ENCODE measurements around the gene VWCE. TPM values are rescaled to one million over a fixed set of nuclear protein-coding genes. Genes with fewer than 3 reads are reported as not detected.
"Not testable (repeated sequence)": the region's sequence is repeated elsewhere in the genome, so short reads cannot be mapped to it uniquely, and the experiment has no call there.

The VWCE gene
- total RNA-seq, 1 donor from 2014 or later, result 5.1 TPM

DNA sequence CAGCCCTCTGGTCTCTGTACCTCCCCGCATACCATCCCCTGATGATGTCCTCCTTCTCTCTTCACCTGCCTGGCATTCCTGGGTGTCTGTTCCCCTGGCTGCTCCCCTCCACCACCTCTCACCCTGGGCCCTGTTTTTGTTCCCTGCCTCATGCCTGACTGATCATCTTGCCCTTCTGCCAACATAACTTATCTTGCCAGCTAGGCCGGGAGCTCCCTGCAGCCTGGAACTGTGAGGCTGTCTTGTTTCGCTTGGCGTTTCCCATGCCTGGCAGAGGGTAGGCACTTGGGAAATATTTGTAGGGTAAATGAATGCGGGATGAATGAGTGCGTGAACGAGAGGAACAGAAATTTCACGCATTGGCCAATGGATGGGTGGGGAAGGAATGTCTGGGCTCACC is 45.9 kb downstream of the VWCE start:
- not testable (repeated sequence) for H3K36me3 Mint-ChIP-seq

GRCh38 chr11:61248071-61248470 is 47.0 kb downstream of the VWCE start:
- H3K36me3 ChIP-seq; H3K9me3 ChIP-seq (ENCODE audit: low read depth); H3K27me3 ChIP-seq; H2AFZ ChIP-seq (replicated peaks); H3K79me2 ChIP-seq (ENCODE audit: low read depth); H3K9me3 Mint-ChIP-seq; H3K27ac Mint-ChIP-seq; H3K4me3 Mint-ChIP-seq; DNase-seq (ENCODE audit: low spot score); H3F3A ChIP-seq (ENCODE audit: low read depth); H3K27me3 Mint-ChIP-seq (ENCODE audit: insufficient read depth, low read depth); H3K9ac ChIP-seq; H3K4me2 ChIP-seq; H4K20me1 ChIP-seq (ENCODE audit: low read depth); H3K4me3 ChIP-seq; H3K36me3 Mint-ChIP-seq; H3K27ac ChIP-seq; H3K4me1 ChIP-seq: not testable (repeated sequence)
- peaks cover 17% of the 10 kb centered on the region for H3K4me1 Mint-ChIP-seq

More for the DNA sequence above, 45.9 kb downstream of the VWCE start:
- H3K4me3 ChIP-seq; H3F3A ChIP-seq (ENCODE audit: low read depth); H3K4me3 Mint-ChIP-seq; H3K27me3 Mint-ChIP-seq (ENCODE audit: insufficient read depth, low read depth); H3K27ac ChIP-seq; H4K20me1 ChIP-seq (ENCODE audit: low read depth); DNase-seq (ENCODE audit: low spot score); H3K9me3 Mint-ChIP-seq; H3K27me3 ChIP-seq; H2AFZ ChIP-seq (replicated peaks); H3K36me3 ChIP-seq; H3K9me3 ChIP-seq (ENCODE audit: low read depth); H3K4me1 ChIP-seq; H3K9ac ChIP-seq; H3K79me2 ChIP-seq (ENCODE audit: low read depth); H3K4me2 ChIP-seq: not testable (repeated sequence)
- H3K4me1 Mint-ChIP-seq, result peaks cover 17% of the 10 kb centered on the region
- peak overlapping the region; percentile 43 for H3K27ac Mint-ChIP-seq

DNA sequence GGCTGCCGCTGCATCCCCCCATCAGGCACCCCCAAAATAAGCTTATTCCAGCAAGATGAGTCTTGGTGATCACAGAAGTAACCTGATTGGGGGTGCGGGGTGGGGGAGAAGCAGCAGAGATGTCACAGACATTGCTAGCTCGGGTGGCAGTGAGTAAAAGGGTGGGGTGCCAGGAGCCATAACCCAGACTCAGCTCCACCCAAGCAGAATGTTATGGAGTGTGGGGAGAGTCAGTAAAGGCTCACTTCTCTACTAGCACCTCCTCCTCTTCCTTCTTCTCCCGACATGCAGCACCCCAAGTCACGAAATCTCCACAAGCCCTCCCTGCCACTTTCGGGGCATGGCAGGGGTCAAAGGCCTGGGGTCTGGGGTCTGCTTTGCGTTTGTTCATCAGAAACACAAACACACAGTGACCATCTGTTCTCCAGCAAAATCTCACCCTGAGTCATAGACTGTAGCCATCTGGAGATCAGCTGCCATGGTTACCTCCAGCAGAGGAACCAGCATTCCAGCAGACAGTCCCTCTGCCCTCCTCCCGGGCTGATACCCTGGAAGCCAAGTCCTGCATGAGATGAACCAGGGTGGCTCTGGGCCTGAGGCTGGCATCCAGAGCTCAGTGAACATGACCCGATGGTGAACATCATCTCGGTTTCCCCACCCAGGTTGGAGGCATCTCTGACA is 49.7 kb downstream of the VWCE start:
- H3K27ac Mint-ChIP-seq; H3K27ac ChIP-seq; H3K4me2 ChIP-seq; H3K79me2 ChIP-seq (ENCODE audit: low read depth); H3K4me3 Mint-ChIP-seq; H3K4me1 Mint-ChIP-seq; H3K36me3 ChIP-seq; H3K27me3 ChIP-seq; H3K9me3 ChIP-seq (ENCODE audit: low read depth); H3K4me1 ChIP-seq; H2AFZ ChIP-seq (replicated peaks); H3K9me3 Mint-ChIP-seq; H3K9ac ChIP-seq; H3F3A ChIP-seq (ENCODE audit: low read depth); H3K4me3 ChIP-seq; DNase-seq (ENCODE audit: low spot score); H3K27me3 Mint-ChIP-seq (ENCODE audit: insufficient read depth, low read depth); H4K20me1 ChIP-seq (ENCODE audit: low read depth); H3K36me3 Mint-ChIP-seq: not testable (repeated sequence)

DNA sequence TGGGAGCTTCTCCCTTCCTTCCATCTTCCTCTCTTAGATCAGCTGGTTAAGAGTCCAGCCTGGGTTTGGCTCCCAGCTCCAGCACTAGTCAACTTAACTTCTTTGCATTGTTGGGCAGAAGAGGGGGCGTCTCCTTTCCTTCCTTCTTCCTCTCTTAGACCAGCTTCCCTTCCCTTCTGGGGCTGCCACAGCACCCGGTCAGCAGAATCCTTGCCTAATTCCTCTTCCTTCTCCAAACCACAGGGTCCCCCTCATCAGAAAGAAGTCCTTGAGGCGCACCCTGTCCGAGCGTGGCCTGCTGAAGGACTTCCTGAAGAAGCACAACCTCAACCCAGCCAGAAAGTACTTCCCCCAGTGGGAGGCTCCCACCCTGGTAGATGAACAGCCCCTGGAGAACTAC is 53.6 kb downstream of the VWCE start:
- H3K4me3 Mint-ChIP-seq; DNase-seq (ENCODE audit: low spot score); H3K36me3 Mint-ChIP-seq; H4K20me1 ChIP-seq (ENCODE audit: low read depth); H3K79me2 ChIP-seq (ENCODE audit: low read depth); H3K4me1 Mint-ChIP-seq; H2AFZ ChIP-seq (replicated peaks); H3K27me3 Mint-ChIP-seq (ENCODE audit: insufficient read depth, low read depth); H3K4me2 ChIP-seq; H3F3A ChIP-seq (ENCODE audit: low read depth); H3K27ac Mint-ChIP-seq; H3K9me3 Mint-ChIP-seq; H3K27me3 ChIP-seq; H3K4me3 ChIP-seq; H3K27ac ChIP-seq; H3K9me3 ChIP-seq (ENCODE audit: low read depth); H3K36me3 ChIP-seq; H3K4me1 ChIP-seq; H3K9ac ChIP-seq: not testable (repeated sequence)

DNA sequence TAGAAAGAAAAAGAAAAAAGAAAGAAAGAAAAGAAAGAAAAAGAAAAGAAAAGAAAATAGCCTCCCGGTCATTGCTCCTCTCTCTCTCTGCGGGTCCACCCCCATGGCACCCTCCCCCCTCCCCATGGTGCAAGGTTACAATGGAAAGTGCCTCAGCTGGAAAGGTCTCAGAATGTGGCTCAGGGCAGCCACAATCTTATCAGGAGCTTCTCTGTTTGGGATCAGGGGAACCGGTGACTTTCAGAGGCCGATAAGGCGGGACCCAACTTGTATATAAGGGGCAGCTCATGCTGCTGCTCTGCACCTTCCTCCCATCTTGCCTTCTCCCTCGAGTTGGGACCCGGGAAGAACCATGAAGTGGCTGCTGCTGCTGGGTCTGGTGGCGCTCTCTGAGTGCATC is 54.2 kb downstream of the VWCE start, which contains the start of gene PGA5:
TSS of gene PGA5 (plus strand) at position 301 of the 400 bp plus-strand sequence. CDS start at position 353, 52 bp downstream.
- H3K4me1 Mint-ChIP-seq; DNase-seq (ENCODE audit: low spot score); H3K27me3 ChIP-seq; H3K27ac Mint-ChIP-seq; H3K27ac ChIP-seq; H3K36me3 ChIP-seq; H3K79me2 ChIP-seq (ENCODE audit: low read depth); H2AFZ ChIP-seq (replicated peaks); H3F3A ChIP-seq (ENCODE audit: low read depth); H3K4me3 Mint-ChIP-seq; H3K4me2 ChIP-seq; H3K9me3 Mint-ChIP-seq; H3K36me3 Mint-ChIP-seq; H3K4me3 ChIP-seq; H3K9ac ChIP-seq; H3K27me3 Mint-ChIP-seq (ENCODE audit: insufficient read depth, low read depth); H3K4me1 ChIP-seq; H3K9me3 ChIP-seq (ENCODE audit: low read depth); H4K20me1 ChIP-seq (ENCODE audit: low read depth): not testable (repeated sequence)

DNA sequence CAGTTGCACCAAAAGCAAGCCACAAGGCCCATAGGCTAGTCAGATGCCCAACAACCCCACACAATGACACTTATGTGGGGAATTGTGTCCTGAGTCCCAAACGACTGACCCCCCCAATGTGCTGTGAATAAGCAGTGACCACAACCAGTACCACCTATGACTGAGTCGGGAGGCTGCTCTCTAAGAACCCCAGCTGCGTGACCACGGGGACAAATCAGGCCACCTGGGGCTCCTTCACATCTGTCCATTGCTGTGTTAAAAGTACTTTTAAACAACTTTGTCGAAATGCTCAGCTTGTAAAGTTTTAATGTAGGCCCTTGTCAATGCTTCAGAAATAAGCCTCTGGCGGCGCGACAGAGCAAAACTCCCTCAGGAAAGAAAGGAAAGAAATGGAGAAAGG is 54.8 kb downstream of the VWCE start:
- H3K36me3 ChIP-seq; H3K4me1 ChIP-seq; H3K4me1 Mint-ChIP-seq; H3K4me2 ChIP-seq; H4K20me1 ChIP-seq (ENCODE audit: low read depth); H3K4me3 Mint-ChIP-seq; H3K9ac ChIP-seq; H3K27me3 ChIP-seq; H3F3A ChIP-seq (ENCODE audit: low read depth); H3K4me3 ChIP-seq; H3K9me3 Mint-ChIP-seq; H3K27ac ChIP-seq; H3K27ac Mint-ChIP-seq; H3K9me3 ChIP-seq (ENCODE audit: low read depth); H3K36me3 Mint-ChIP-seq; H3K79me2 ChIP-seq (ENCODE audit: low read depth); H2AFZ ChIP-seq (replicated peaks); H3K27me3 Mint-ChIP-seq (ENCODE audit: insufficient read depth, low read depth); DNase-seq (ENCODE audit: low spot score): not testable (repeated sequence)

GRCh38 chr11:61237130-61237529 is 58.0 kb downstream of the VWCE start:
- H3K27ac ChIP-seq; H3K4me3 ChIP-seq; DNase-seq (ENCODE audit: low spot score); H3K4me3 Mint-ChIP-seq; H3K36me3 ChIP-seq; H3K79me2 ChIP-seq (ENCODE audit: low read depth); H3K27me3 ChIP-seq; H2AFZ ChIP-seq (replicated peaks); H3F3A ChIP-seq (ENCODE audit: low read depth); H3K4me2 ChIP-seq; H3K27ac Mint-ChIP-seq; H3K4me1 Mint-ChIP-seq; H4K20me1 ChIP-seq (ENCODE audit: low read depth); H3K36me3 Mint-ChIP-seq; H3K27me3 Mint-ChIP-seq (ENCODE audit: insufficient read depth, low read depth); H3K9ac ChIP-seq; H3K4me1 ChIP-seq; H3K9me3 Mint-ChIP-seq; H3K9me3 ChIP-seq (ENCODE audit: low read depth): not testable (repeated sequence)

DNA sequence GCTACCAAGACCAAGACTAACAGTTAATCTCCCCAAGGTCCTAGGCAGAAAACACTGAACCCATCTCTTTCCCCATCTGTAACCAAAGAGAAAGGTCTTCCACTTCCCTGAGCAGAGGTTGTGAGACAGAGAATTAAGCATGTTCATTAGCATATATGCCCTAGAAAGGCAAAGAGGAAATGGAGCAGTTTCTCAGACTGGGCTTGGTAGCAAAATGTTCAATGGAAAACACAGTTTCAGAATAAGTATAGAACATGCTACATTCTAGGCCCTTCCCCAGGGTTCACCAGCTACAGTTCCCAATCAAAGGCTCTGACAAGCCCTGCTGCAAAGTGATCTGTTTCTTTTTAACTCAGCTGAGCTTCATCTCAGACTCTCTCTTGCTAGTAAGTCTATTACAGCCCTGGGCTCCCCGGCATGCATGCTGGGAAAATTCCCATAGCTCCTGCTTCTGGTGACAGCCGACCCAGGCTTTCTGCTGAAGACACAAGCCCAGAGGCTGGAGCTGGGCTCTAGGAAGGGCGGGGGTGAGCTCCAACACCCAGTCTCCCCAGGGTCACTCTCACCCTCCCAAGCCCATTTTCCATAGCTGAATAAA is 62.5 kb downstream of the VWCE start:
- H3K36me3 ChIP-seq; H3K27ac Mint-ChIP-seq; DNase-seq (ENCODE audit: low spot score); H3K9me3 ChIP-seq (ENCODE audit: low read depth); H3K27me3 Mint-ChIP-seq (ENCODE audit: insufficient read depth, low read depth); H3K27ac ChIP-seq; H3K79me2 ChIP-seq (ENCODE audit: low read depth); H3F3A ChIP-seq (ENCODE audit: low read depth); H3K9ac ChIP-seq; H3K4me3 ChIP-seq; H3K4me3 Mint-ChIP-seq; H3K4me1 ChIP-seq; H3K4me2 ChIP-seq; H4K20me1 ChIP-seq (ENCODE audit: low read depth); H2AFZ ChIP-seq (replicated peaks); H3K9me3 Mint-ChIP-seq; H3K4me1 Mint-ChIP-seq; H3K36me3 Mint-ChIP-seq; H3K27me3 ChIP-seq: not testable (repeated sequence)
